ENCODE results near the gene SCN3B.

Gene SCN3B

DNA sequence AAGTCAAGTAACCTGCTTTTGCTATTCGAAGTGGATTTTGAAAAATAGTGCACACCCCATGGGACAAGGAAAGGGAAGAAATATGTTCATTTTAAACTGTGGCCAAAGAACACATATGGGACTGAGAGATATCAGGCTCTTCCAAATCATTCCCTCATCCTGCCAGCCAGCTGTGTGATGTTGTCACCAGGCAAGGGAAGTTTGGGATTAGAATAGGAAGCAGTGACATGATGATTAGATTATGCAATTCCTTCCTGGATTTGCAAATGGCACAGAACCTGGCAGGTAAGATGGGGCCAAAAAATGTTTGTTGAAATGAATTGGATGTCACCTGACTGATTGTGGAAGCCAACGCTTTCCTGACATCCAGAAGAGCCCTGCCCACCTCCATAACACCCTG is 4.9 kb upstream of the SCN3B start:
- DNase-seq (ENCODE audit: low read depth, low spot score): no peak

- no peak for DNase-seq (ENCODE audit: low read depth, low spot score)
These were observed 428 bp downstream of the SCN3B start for GRCh38 chr11:123653827-123654565.

DNA sequence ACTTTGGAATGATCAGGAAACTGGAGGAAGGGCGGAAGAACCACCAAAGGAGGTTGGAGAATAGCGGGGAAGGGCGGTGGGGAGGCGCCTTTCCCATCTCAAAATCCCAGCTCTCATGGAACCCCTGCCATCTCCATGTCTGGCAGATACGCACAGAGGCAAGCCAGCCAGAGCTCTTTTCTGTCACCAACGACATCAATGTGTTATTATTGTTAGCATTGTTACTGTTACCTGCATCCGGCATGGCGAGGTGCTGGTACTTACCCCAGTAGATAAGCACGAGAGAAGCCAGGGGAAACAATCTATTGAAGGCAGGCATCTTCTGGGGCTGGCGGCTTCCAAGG is 969 bp downstream of the SCN3B start:
- no peak for DNase-seq (ENCODE audit: low read depth, low spot score)

DNA sequence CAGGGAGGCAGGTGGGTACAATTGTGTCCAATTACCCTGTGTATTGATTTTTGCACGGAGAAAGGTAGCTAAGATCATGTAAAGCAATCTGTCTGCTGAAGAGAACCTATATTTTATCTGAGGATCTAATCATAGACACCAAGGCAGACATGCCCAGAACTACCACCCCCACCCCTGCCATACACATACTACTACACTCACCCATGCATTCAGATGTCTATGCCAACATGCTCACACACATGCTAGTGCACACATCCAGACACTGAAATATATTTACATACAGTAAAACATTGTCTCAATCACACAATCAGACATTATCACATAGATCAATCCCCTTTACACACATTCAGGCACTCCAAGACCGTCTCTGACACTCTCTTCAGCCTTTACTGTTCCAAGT is 1.8 kb downstream of the SCN3B start:
- DNase-seq (ENCODE audit: low read depth, low spot score): no peak

DNA sequence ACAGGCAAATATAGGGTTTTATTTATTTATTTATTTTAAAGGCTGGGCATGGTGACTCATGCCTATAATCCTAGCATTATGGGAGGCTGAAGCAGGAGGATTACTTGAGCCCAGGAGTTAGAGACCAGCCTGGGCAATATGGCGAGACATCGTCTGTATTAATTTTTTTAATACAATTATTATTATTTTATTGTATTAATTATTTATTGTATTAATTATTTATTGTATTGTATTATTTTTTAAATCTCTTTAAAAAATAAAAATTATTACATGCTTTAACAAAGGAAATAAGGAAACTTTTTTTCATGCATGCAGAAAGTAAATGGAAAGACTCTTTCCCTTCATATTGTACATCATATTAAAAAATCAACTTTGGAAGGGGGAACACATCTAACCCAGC is 3.5 kb downstream of the SCN3B start:
- DNase-seq (ENCODE audit: low read depth, low spot score): no peak

- DNase-seq (ENCODE audit: low read depth, low spot score): no peak
These were observed 9.0 kb downstream of the SCN3B start for GRCh38 chr11:123645286-123645975.

- DNase-seq (ENCODE audit: low read depth, low spot score): no peak
These were observed 12.0 kb downstream of the SCN3B start for GRCh38 chr11:123642435-123642834.

DNA sequence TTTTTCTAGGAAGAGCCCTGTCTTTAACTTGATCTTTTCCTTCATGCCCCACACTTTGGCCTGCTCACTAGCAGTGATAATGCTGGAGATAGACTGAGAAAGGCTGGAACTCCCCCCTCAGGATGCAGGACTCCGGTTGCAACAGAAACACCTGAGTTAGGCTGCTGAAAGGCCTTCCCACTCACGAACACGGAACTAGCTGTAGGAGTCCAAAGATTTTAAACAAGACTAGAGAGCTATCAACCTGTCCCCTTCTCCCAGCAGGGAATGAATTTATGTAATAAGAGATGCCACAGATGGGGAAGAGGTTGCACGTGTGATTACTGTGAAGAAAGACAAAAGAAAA is 13.0 kb downstream of the SCN3B start:
- no peak for DNase-seq (ENCODE audit: low read depth, low spot score)

GRCh38 chr11:123640677-123641494 is 13.5 kb downstream of the SCN3B start:
- peak; percentile 7 for DNase-seq (ENCODE audit: low read depth, low spot score)

GRCh38 chr11:123640029-123640428 is 14.4 kb downstream of the SCN3B start:
- DNase-seq (ENCODE audit: low read depth, low spot score): no peak

DNA sequence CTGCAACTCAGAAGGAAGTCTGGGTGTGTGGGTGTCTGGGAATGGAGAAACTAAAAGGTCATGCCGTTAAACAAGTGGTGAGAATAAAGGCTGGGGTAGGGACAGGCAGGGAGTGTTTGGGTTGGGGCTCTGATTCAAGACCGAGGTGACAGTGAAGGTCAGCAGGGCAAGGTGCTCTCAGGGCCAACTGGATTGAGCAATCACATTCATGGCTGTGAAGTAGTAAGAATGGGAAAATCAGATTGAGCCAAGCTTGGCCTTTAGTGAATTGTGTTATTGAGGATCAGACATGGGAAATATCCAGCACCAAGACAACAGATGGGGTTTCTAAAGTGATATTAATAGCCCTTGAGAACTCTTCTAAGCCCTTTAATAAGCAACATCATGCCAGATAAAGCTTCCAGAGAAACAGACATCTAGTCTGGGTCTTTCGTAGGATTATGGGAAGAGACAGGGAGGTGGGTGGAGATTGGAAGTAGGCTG is 24.3 kb downstream of the SCN3B start:
- DNase-seq (ENCODE audit: low read depth, low spot score): no peak

- DNase-seq (ENCODE audit: low read depth, low spot score): no peak
These were observed 25.3 kb downstream of the SCN3B start for GRCh38 chr11:123628936-123629683.

DNA sequence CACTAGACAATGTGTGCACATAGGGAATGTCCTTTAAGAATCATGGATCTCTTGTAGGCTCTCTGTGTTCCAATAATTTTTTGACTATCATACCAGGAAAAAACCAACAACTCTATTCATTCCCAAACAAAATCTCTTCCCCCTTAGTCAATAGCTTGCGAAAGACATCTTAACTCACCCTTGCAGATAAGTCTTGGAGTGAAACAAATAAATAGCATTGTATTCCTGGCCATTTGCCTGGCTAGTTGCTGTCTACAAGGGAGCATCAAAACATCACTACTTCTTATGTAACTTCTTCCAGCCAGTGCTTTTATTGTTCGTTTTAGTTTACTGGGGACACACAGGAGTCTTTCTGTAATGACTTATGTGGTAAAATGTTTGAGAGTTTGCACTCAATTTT is 29.4 kb downstream of the SCN3B start:
- DNase-seq (ENCODE audit: low read depth, low spot score): no peak

GRCh38 chr11:123622576-123622975 is 31.8 kb downstream of the SCN3B start:
- DNase-seq (ENCODE audit: low read depth, low spot score): no peak

GRCh38 chr11:123616505-123617198 is 37.8 kb downstream of the SCN3B start:
- no peak for DNase-seq (ENCODE audit: low read depth, low spot score)

- DNase-seq (ENCODE audit: low read depth, low spot score): no peak
These were observed 42.7 kb downstream of the SCN3B start for GRCh38 chr11:123611698-123612097.

- DNase-seq (ENCODE audit: low read depth, low spot score): no peak
These were observed 45.5 kb downstream of the SCN3B start for GRCh38 chr11:123608945-123609344.

GRCh38 chr11:123608371-123608770 is 46.1 kb downstream of the SCN3B start:
- no peak for DNase-seq (ENCODE audit: low read depth, low spot score)

DNA sequence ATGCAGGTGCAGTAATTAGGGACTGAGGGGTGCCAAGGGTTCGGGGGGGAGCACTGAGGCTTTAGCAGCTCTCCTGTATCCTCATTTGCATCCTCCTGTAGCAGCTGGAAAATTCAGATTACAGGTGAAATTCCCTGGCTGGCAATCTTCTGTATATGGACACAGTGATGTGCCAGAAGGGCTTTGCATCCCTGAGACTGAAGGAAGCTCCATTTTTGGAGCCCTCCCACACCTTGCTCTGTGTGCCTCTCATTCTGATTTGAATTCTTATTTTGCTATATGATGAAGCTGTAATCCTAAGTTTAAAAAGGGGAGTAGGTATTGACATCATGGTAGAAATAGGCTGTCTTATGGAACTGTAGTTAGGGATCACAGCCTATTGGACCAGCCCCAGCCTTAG is 46.6 kb downstream of the SCN3B start:
- DNase-seq (ENCODE audit: low read depth, low spot score): no peak

- no peak for DNase-seq (ENCODE audit: low read depth, low spot score)
These were observed 50.8 kb downstream of the SCN3B start for GRCh38 chr11:123603666-123604065.

DNA sequence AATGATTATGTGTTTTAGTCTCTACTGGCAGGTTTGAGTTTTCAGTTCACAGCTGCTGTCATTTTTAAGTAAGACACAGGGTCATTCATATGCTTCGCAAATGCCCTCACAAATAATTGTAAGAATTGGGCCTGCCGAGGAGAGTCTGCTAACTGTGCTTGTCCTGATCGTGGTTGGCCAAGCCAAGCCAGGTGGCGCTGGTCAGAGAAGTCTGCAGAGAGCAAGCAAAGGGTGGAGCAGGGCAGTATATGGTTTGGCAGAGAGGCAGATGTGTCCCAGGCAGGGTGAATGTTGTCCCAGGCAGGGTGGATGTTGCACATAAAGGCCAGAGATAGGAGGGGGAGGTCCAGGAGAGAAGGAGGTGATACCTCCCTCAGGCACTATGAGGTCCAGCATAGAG is 52.7 kb downstream of the SCN3B start:
- DNase-seq (ENCODE audit: low read depth, low spot score): no peak

Data from activated CD4-positive, CD25-positive, alpha-beta regulatory T cell treated with anti-CD3 and anti-CD28 coated beads, Interleukin-2, amount 50 U/mL, for 16 hours (primary cell).